Vagina (tissue), 2 donors: ENCODE data around the gene SLC8A2. TPM values are rescaled to one million over a fixed set of nuclear protein-coding genes. Genes with fewer than 3 reads are reported as not detected.

Experiments used
- DNase-seq, 2 donors: peaks; one replicate each; pipeline ENCODE4 v3.0.0-alpha.2; 2017; ENCODE audit errors: extremely low spot score in 2 of 2
- H3K27ac ChIP-seq: fragments of 200-600 bp; sonication (generic); one replicate; pipeline ENCODE4 v1.5.1; 2019
- H3K27me3 ChIP-seq: fragments of 200-600 bp; sonication (generic); one replicate; pipeline ENCODE4 v1.5.1; 2019
- H3K36me3 ChIP-seq, 2 donors: fragments of 200-600 bp; sonication (generic); one replicate each; pipeline ENCODE4 v1.5.1; 2017 to 2019
- H3K4me1 ChIP-seq: fragments of 200-600 bp; sonication (generic); one replicate; pipeline ENCODE4 v1.5.1; 2019
- H3K4me3 ChIP-seq, 2 donors: fragments of 200-600 bp; sonication (generic); 1 replicate in 1 of 2; 2 replicates in 1 of 2; pipeline ENCODE4 v1.5.1; 2016 to 2019
- H3K9me3 ChIP-seq: fragments of 200-600 bp; sonication (generic); one replicate; pipeline ENCODE4 v1.5.1; 2019
- CTCF ChIP-seq, 3 experiments: fragments of 450-650 bp in 2 of 3; fragments of 200-600 bp in 1 of 3; sonication (generic) in 1 of 3; IDR thresholded peaks; one replicate each; pipeline ENCODE4 v1.5.1; 2017 to 2019; ENCODE audit warnings: antibody characterized with exemption in 3 of 3, mild to moderate bottlenecking in 2 of 3, moderate library complexity in 2 of 3
- POLR2A ChIP-seq, 2 donors: fragments of 450-650 bp; IDR thresholded peaks; one replicate each; pipeline ENCODE4 v1.6.1; 2017; ENCODE audit warnings: antibody characterized with exemption in 2 of 2, mild to moderate bottlenecking in 2 of 2, moderate library complexity in 2 of 2
- POLR2AphosphoS5 ChIP-seq, 2 donors: sonication (generic); formaldehyde crosslinking; IDR thresholded peaks; one replicate each; pipeline ENCODE4 v1.9.0; 2017; ENCODE audit warnings: antibody characterized with exemption in 2 of 2, mild to moderate bottlenecking in 2 of 2, low read depth in 1 of 2; ENCODE audit not compliant: insufficient read depth in 1 of 2
- intact Hi-C: fragments of 100-400 bp; cut with DNase I; formaldehyde crosslinking; loops from one replicate; pipeline ENCODE4 v1.15.1; 2023
- total RNA-seq: library from RNA; depleted of rRNA; stranded (reverse); fragments of >200 nt; gene quantifications from one replicate; pipeline ENCODE4 v1.2.3, GENCODE V29; 2016

SLC8A2 gene
- total RNA-seq, 1 donor from 2014 or later, result 0.49 TPM

GRCh38 chr19:47473336-47473735 lies 1.6 kb upstream of the SLC8A2 start:
- DNase-seq, result no peak
- TF ChIP-seq CTCF (IDR thresholded peaks at IDR 0.05) (no peak), POLR2A (IDR thresholded peaks at IDR 0.05) (no peak), POLR2AphosphoS5 (IDR thresholded peaks at IDR 0.05; ENCODE audit: insufficient read depth in 1 of 2, low read depth in 1 of 2) (no peak)
- no peaks in the 10 kb centered on the region for H3K9me3 ChIP-seq
- H3K27ac ChIP-seq, result no peak overlapping the region
- H3K4me1 ChIP-seq, result peaks cover 14% of the 10 kb centered on the region
- intact Hi-C loops, result no loop called here
- no peaks in the 10 kb centered on the region for H3K36me3 ChIP-seq
- no peaks in the 10 kb centered on the region for H3K27me3 ChIP-seq
- no peak overlapping the region for H3K4me3 ChIP-seq

DNA sequence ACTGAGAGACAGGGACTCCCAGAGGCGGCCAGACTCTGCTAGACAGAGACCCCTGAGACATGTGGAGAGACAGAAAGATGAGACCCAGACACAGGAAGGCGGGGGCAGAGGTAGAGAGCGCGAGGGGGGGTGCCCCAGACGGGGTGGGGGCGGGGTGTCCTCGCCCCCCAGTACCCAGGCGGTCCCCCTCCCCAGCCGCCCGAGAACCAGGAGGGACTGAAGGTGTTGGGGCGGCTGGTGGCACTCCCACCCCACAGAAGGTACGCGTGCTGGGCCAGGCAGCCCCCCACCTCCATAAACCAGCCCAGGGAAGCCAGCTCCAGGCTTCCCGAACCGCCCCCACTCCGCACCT lies 336 bp downstream of the SLC8A2 start:
- intact Hi-C loops, result no loop called here
- no peaks in the 10 kb centered on the region for H3K9me3 ChIP-seq
- no peak overlapping the region for H3K27ac ChIP-seq
- H3K27me3 ChIP-seq, result no peaks in the 10 kb centered on the region
- peak overlapping the region; percentile 27 to 41 for H3K4me3 ChIP-seq
- H3K4me1 ChIP-seq, result peaks cover 14% of the 10 kb centered on the region
- no peak for DNase-seq
- no peaks in the 10 kb centered on the region for H3K36me3 ChIP-seq
- TF ChIP-seq POLR2A (IDR thresholded peaks at IDR 0.05) (no peak), CTCF (IDR thresholded peaks at IDR 0.05) (no peak), POLR2AphosphoS5 (IDR thresholded peaks at IDR 0.05; ENCODE audit: insufficient read depth in 1 of 2, low read depth in 1 of 2) (no peak)

DNA sequence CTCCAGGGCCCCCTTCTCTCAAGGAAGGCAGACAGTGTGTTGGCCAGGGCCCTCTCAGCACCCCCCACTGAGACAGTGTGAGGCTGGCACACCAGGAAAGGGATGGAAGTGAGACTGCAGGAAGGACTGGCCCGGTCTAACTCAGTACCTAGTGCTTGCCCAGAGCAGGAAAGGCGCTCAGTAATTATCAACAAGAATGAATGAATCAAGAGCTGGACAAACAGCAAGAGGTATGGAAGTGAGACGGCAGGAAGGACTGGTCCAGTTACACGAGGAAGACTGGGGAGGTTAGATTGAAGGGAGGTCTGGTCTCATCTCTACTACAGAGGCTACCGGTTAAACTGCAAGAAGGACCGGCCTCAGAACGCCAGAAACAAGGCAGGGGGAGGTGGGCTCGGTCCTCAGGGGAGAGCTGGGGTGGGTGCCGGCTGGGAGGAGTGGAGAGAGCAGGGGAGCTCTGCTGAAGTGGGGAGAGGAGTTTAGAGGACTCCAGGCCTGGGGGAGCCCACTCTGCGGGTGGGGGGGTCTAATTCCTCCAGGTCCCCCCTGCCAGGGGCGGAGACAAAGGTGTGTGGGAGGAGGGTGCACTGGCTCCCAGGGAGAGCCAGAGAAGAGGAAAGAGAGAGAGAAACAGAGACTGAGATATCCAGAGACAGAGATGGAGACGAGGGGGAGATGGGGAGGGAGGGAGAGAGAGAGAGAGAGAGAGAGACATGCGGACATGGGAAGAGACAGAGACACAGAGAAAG lies 1.1 kb downstream of the SLC8A2 start:
- TF ChIP-seq POLR2AphosphoS5 (IDR thresholded peaks at IDR 0.05; ENCODE audit: insufficient read depth in 1 of 2, low read depth in 1 of 2) (no peak), POLR2A (IDR thresholded peaks at IDR 0.05) (no peak), CTCF (IDR thresholded peaks at IDR 0.05) (no peak)
- Histone ChIP-seq H3K4me1 (peaks cover 14% of the 10 kb centered on the region), H3K27ac (no peak overlapping the region), H3K4me3 (no peak overlapping the region), H3K27me3 (no peaks in the 10 kb centered on the region), H3K9me3 (no peaks in the 10 kb centered on the region), H3K36me3 (no peaks in the 10 kb centered on the region)
- intact Hi-C loops, result no loop called here
- DNase-seq, result no peak

DNA sequence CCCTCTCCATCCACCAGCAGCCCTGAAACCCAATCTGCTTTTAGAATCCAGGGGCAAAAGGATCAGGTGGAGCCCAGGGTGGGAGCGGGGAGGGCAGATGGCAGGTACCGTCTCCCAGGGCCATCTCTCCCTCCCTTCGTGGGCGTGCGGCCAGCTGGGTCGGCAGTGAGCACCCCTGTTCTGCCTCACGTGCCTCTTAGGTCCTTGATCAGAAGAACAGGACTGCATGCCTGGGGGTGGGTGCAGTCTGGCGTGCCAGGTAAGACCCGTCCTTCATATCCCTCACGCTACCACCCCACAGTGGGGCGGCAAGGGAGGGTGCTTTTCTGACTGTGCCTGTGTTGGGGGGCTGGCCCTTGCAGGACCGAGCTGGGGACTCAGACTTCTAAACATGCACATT lies 2.0 kb downstream of the SLC8A2 start:
- Histone ChIP-seq H3K9me3 (no peaks in the 10 kb centered on the region), H3K27ac (no peak overlapping the region), H3K27me3 (no peaks in the 10 kb centered on the region), H3K36me3 (no peaks in the 10 kb centered on the region), H3K4me3 (no peak overlapping the region), H3K4me1 (peaks cover 14% of the 10 kb centered on the region)
- no peak for TF ChIP-seq CTCF (IDR thresholded peaks at IDR 0.05)
- TF ChIP-seq POLR2A (IDR thresholded peaks at IDR 0.05), result no peak
- no peak for TF ChIP-seq POLR2AphosphoS5 (IDR thresholded peaks at IDR 0.05; ENCODE audit: insufficient read depth in 1 of 2, low read depth in 1 of 2)
- intact Hi-C loops, result no loop called here
- DNase-seq, result no peak

- H3K4me3 ChIP-seq, result no peak overlapping the region
- H3K9me3 ChIP-seq, result no peaks in the 10 kb centered on the region
- intact Hi-C loops, result no loop called here
- H3K27ac ChIP-seq, result no peak overlapping the region
- peaks cover 14% of the 10 kb centered on the region for H3K4me1 ChIP-seq
- H3K27me3 ChIP-seq, result no peaks in the 10 kb centered on the region
- no peak for DNase-seq
- no peak for TF ChIP-seq POLR2A (IDR thresholded peaks at IDR 0.05)
- TF ChIP-seq CTCF (IDR thresholded peaks at IDR 0.05), result no peak
- no peak for TF ChIP-seq POLR2AphosphoS5 (IDR thresholded peaks at IDR 0.05; ENCODE audit: insufficient read depth in 1 of 2, low read depth in 1 of 2)
- no peaks in the 10 kb centered on the region for H3K36me3 ChIP-seq
These were observed 2.4 kb downstream of the SLC8A2 start for GRCh38 chr19:47469363-47469700.
